GM12878 (cell line): Measurements from ENCODE around the gene BCR. TPM values are rescaled to one million over a fixed set of nuclear protein-coding genes. Genes with fewer than 3 reads are reported as not detected.

Experiments
- ATAC-seq: fragments of 200-7000 bp; cut with Tn5 transposase; 3 replicates; pipeline ENCODE4 v1.9.1; 2020; ENCODE audit warnings: mild to moderate bottlenecking, moderate library complexity
- BruUV-seq: library from RNA; stranded (reverse); fragments of 400-500 nt; replicated peaks from 2 replicates; lab custom pipeline; 2021; lab: Mats Ljungman, UMichigan
- CTCF ChIA-PET: fragments of 300-600 bp; sonication (Branson Sonifier 250); formaldehyde crosslinking; extraction: SDS; loops from one replicate; lab custom pipeline; 2021; ENCODE audit warnings: inconsistent platforms; lab: Yijun Ruan, JAX
- POLR2A ChIA-PET: fragments of 350-600 bp; formaldehyde crosslinking; extraction: SDS; loops from one replicate; lab custom pipeline; 2021; ENCODE audit warnings: inconsistent platforms; lab: Charles Lee
- RAD21 ChIA-PET: fragments of 300-600 bp; sonication (Branson Sonifier 250); formaldehyde crosslinking; loops from one replicate; lab custom pipeline; 2023; ENCODE audit warnings: antibody characterized with exemption; ENCODE audit not compliant: unreplicated experiment; lab: Charles Lee
- SMC1A ChIA-PET: fragments of 300-600 bp; sonication (Branson Sonifier 250); formaldehyde crosslinking; loops from one replicate; lab custom pipeline; 2023; ENCODE audit not compliant: unreplicated experiment, uncharacterized antibody; lab: Charles Lee
- DNase-seq: peaks from one replicate; pipeline ENCODE4 v3.0.0-alpha.2; 2011; ENCODE audit warnings: low read depth, low spot score
- FAIRE-seq: peaks from 3 replicates; lab custom pipeline; 2011; peaks lifted over from hg19 to GRCh38; lab: Jason Lieb, UNC
- H2AFZ ChIP-seq: 2 replicates; pipeline ENCODE4 v1.6.0; 2011; ENCODE audit warnings: low read depth, low read length, control low read depth; ENCODE audit not compliant: control insufficient read depth
- H3K27ac ChIP-seq: 2 replicates; pipeline ENCODE4 v1.5.1; 2011; ENCODE audit warnings: control low read depth; ENCODE audit not compliant: control insufficient read depth, insufficient read depth
- H3K27me3 ChIP-seq, 2 experiments: replicated peaks in 1 of 2; 2 replicates each; pipeline versions ENCODE4 v1.6.0 to v1.6.1; 2011; ENCODE audit warnings: low read length in 1 of 2; ENCODE audit not compliant: control insufficient read depth in 2 of 2, insufficient read depth in 2 of 2
- H3K36me3 ChIP-seq, 2 experiments: 2 replicates each; pipeline ENCODE4 v1.5.1; 2011; ENCODE audit warnings: low read length in 1 of 2; ENCODE audit not compliant: control insufficient read depth in 2 of 2, insufficient read depth in 2 of 2
- H3K4me1 ChIP-seq: 2 replicates; pipeline ENCODE4 v1.6.1; 2011; ENCODE audit warnings: mild to moderate bottlenecking, low read length, moderate library complexity, mixed read lengths; ENCODE audit not compliant: control insufficient read depth, insufficient read depth
- H3K4me2 ChIP-seq: 2 replicates; pipeline ENCODE4 v1.6.0; 2011; ENCODE audit warnings: control low read depth; ENCODE audit not compliant: control insufficient read depth, insufficient read depth
- H3K4me3 ChIP-seq: fragments of 200-600 bp; sonication (generic); 2 replicates; pipeline ENCODE4 v1.5.1; 2016
- H3K79me2 ChIP-seq: 2 replicates; pipeline ENCODE4 v1.6.0; 2011; ENCODE audit warnings: low read length; ENCODE audit not compliant: control insufficient read depth, insufficient read depth
- H3K9ac ChIP-seq: 2 replicates; pipeline ENCODE4 v1.8.0; 2011; ENCODE audit warnings: low read length, control low read depth, mixed read lengths; ENCODE audit not compliant: control insufficient read depth, insufficient read depth
- H3K9me3 ChIP-seq: replicated peaks from 3 replicates; pipeline ENCODE4 v1.5.1; 2011; ENCODE audit warnings: mild to moderate bottlenecking, low read length; ENCODE audit not compliant: control insufficient read depth, insufficient read depth
- H4K20me1 ChIP-seq: 2 replicates; pipeline ENCODE4 v1.6.0; 2011; ENCODE audit not compliant: control insufficient read depth, insufficient read depth
- RAD21 ChIP-seq: IDR thresholded peaks from 2 replicates; pipeline ENCODE4 v1.6.1; 2011; ENCODE audit warnings: mild to moderate bottlenecking, low read depth, low read length, moderate library complexity; ENCODE audit not compliant: insufficient read depth
- WGBS: methylation state at CpG from one replicate; pipeline ENCODE4 v1.1.6; 2016; ENCODE audit warnings: low lambda C conversion rate; ENCODE audit not compliant: insufficient replicate concordance, insufficient coverage; ENCODE audit errors: missing lambda C conversion rate; 5-methylcytosine and 5-hydroxymethylcytosine counted together
- in situ Hi-C: fragments of 300-500 bp; cut with MboI; formaldehyde crosslinking; loops from 9 replicates; pipeline ENCODE4 v1.14.3; 2018; ENCODE audit warnings: mixed read lengths
- intact Hi-C: fragments of 100-400 bp; cut with micrococcal nuclease; formaldehyde crosslinking; loops from one replicate; pipeline ENCODE4 v1.14.2; 2022; ENCODE audit not compliant: unreplicated experiment
- polyA plus RNA-seq, 11 experiments: library from polyadenylated mRNA; depleted of rRNA in 4 of 11; unstranded in 6 of 11; stranded (reverse) in 5 of 11; fragments of >200 nt; fragmentation: Nextera tagmentation in 4 of 11; fragmentation: Illumina TruSeq in 1 of 11; extraction: Ambion mirVana in 4 of 11; extraction: Trizol in 1 of 11; gene quantifications; 1 replicate in 1 of 11; 2 replicates in 10 of 11; pipeline versions ENCODE4 v1.2.1 to v1.2.3, GENCODE V29; 2011 to 2016; ENCODE audit warnings: inconsistent platforms in 2 of 11, missing spikeins in 2 of 11, low read depth in 1 of 11
- total RNA-seq, 4 experiments: library from RNA; depleted of rRNA in 3 of 4; stranded (reverse); fragments of >200 nt in 3 of 4; fragmentation: Illumina TruSeq in 1 of 4; extraction: Trizol in 1 of 4; gene quantifications; 2 replicates each; pipeline versions ENCODE4 v1.2.1 to v1.2.3, GENCODE V29; 2013 to 2021

BCR gene
- total and polyA plus RNA-seq, 10 of the 15 experiments (the other 5 are each of a cell fraction or from before 2014, with no cell fraction given), result 1.7 to 64.7 (median 18.4) TPM

DNA sequence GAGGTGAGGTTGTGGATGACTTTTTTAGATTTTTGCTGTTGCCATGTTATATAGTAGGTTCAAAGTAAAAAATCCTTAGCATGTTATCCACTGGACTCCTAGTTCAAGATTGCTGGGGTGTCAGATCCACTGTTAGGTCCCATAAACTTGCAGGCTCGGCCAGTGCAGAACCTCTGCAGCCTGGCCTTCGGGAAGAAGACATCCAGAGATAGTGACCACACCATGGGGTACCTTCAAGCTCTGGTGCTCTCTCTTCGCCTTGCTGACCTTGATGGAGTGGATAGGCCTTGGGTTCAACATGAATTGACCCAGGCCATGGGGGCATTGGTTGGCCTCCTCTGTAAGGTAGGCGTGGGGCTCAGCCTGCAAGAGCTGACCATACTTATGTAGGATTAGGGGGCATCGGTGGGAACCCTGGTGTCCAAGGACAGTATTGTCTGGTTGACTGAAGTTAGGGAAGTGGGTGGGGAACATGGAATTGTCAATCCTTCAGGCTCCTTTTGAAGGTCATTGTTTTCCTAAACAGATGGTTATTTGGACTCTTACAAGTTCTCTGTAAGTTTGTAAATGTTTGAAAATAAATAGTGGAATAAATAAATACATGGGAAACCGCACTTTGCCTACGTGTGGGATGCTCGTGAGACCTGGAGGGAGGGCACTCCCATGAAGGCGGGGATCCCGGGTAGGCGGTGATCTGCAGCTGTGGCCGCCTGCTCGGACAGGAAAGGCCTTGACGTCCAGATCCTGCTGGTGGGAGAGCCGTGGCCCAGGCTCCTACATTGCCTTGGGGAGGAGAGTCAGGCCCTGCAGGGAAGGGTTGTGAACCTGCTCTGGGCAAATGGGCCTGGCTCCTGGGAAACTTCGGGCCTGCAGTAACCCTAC lies 37.1 kb downstream of the BCR start:
- Histone ChIP-seq H3K27me3 (no peaks in the 10 kb centered on the region), H3K4me2 (no peak overlapping the region), H3K4me1 (peaks cover 44% of the 10 kb centered on the region), H3K4me3 (no peak overlapping the region), H4K20me1 (no peaks in the 10 kb centered on the region; the same call in 1 of the 2 replicates), H3K9me3 (no peaks in the 10 kb centered on the region), H3K9ac (no peak overlapping the region), H3K27ac (no peak overlapping the region), H3K36me3 (peaks cover 0 to 9% of the 10 kb centered on the region in 2 experiments; a peak in 2 of 4 replicates), H2AFZ (no peak overlapping the region), H3K79me2 (peaks cover 25% of the 10 kb centered on the region)
- intact Hi-C loops, result loop anchor here (5.0 kb wide), 1 partner anchor 35 kb away; the partner anchor contains the start of gene BCR
- CTCF ChIA-PET, result interaction anchor here (1.1 to 3.2 kb wide), 4 partner anchors 12 to 72 kb away, joined by 4 to 9 read pairs (median 4); no protein-coding TSS in a partner anchor
- FAIRE-seq (no peak), DNase-seq (no peak), ATAC-seq (no peak)
- TF ChIP-seq RAD21, result no peak
- SMC1A ChIA-PET, result interaction anchor here (0.6 to 1.5 kb wide), 4 partner anchors 20 to 71 kb away, joined by 3 to 5 read pairs (median 3); no protein-coding TSS in a partner anchor
- BruUV-seq, result no TSS peak
- in situ Hi-C loops, result no loop called here
- POLR2A ChIA-PET, result no interaction called here
- RAD21 ChIA-PET, result interaction anchor here (0.5 to 1.1 kb wide), 3 partner anchors 39 to 258 kb away, joined by 3 to 5 read pairs (median 3); no protein-coding TSS in a partner anchor
- 92% methylated on average over 16 of the region's 16 CpGs for WGBS
